H9 (cell line): ENCODE results near the gene AEBP2. TPM values are rescaled to one million over a fixed set of nuclear protein-coding genes. Genes with fewer than 3 reads are reported as not detected.

ENCODE experiments used
- DNase-seq: peaks from one replicate; pipeline ENCODE4 v3.0.0-alpha.2; 2017
- H2AFZ ChIP-seq: one replicate; pipeline ENCODE4 v1.6.1; 2013; ENCODE audit warnings: mild to moderate bottlenecking, low read length, control low read depth, moderate library complexity
- H2AK5ac ChIP-seq: 2 replicates; pipeline ENCODE4 v1.6.1; 2013; ENCODE audit warnings: low read length, control low read depth, mixed read lengths; ENCODE audit not compliant: insufficient read length
- H2BK120ac ChIP-seq: one replicate; pipeline ENCODE4 v1.6.1; 2013; ENCODE audit warnings: low read depth, mild to moderate bottlenecking, low read length, control low read depth, inconsistent platforms; ENCODE audit not compliant: poor library complexity, severe bottlenecking
- H2BK12ac ChIP-seq: 2 replicates; pipeline ENCODE4 v1.6.1; 2013; ENCODE audit warnings: low read length, control low read depth, mixed read lengths, low read depth; ENCODE audit not compliant: insufficient read length
- H2BK15ac ChIP-seq: 2 replicates; pipeline ENCODE4 v1.6.1; 2013; ENCODE audit warnings: low read depth, low read length, control low read depth
- H2BK20ac ChIP-seq: one replicate; pipeline ENCODE4 v1.6.1; 2013; ENCODE audit warnings: low read depth, mild to moderate bottlenecking, low read length, control low read depth, inconsistent platforms; ENCODE audit not compliant: poor library complexity, severe bottlenecking
- H2BK5ac ChIP-seq: 2 replicates; pipeline ENCODE4 v1.6.1; 2013; ENCODE audit warnings: low read length, control low read depth, mixed read lengths; ENCODE audit not compliant: insufficient read length
- H3K14ac ChIP-seq: 2 replicates; pipeline ENCODE4 v1.6.1; 2013; ENCODE audit warnings: low read length, control low read depth; ENCODE audit not compliant: insufficient read depth
- H3K18ac ChIP-seq: 2 replicates; pipeline ENCODE4 v1.6.1; 2013; ENCODE audit warnings: low read depth, mild to moderate bottlenecking, mixed read lengths, low read length, control low read depth; ENCODE audit not compliant: insufficient read length
- H3K23ac ChIP-seq: 2 replicates; pipeline ENCODE4 v1.6.1; 2013; ENCODE audit warnings: low read length, control low read depth, mixed read lengths, low read depth; ENCODE audit not compliant: insufficient read length
- H3K23me2 ChIP-seq: 2 replicates; pipeline ENCODE4 v1.6.1; 2013; ENCODE audit warnings: low read depth, mild to moderate bottlenecking, mixed read lengths, low read length, control low read depth; ENCODE audit not compliant: insufficient read length, poor library complexity, severe bottlenecking
- H3K27ac ChIP-seq: 2 replicates; pipeline ENCODE4 v1.5.1; 2013; ENCODE audit warnings: low read length, control low read depth, mixed read lengths, low read depth; ENCODE audit not compliant: insufficient read length
- H3K27me3 ChIP-seq: 2 replicates; pipeline ENCODE4 v1.6.1; 2013; ENCODE audit warnings: low read length, control low read depth, inconsistent platforms; ENCODE audit not compliant: insufficient read depth
- H3K4ac ChIP-seq: 2 replicates; pipeline ENCODE4 v1.6.1; 2013; ENCODE audit warnings: low read depth, mild to moderate bottlenecking, control low read depth, inconsistent platforms, low read length, moderate library complexity
- H3K4me1 ChIP-seq: 2 replicates; pipeline ENCODE4 v1.6.1; 2013; ENCODE audit warnings: low read length, control low read depth, inconsistent platforms; ENCODE audit not compliant: insufficient read depth
- H3K4me2 ChIP-seq: 2 replicates; pipeline ENCODE4 v1.6.1; 2013; ENCODE audit warnings: low read length, control low read depth, mixed read lengths; ENCODE audit not compliant: insufficient read length, insufficient read depth
- H3K56ac ChIP-seq: 2 replicates; pipeline ENCODE4 v1.6.1; 2013; ENCODE audit warnings: low read depth, mild to moderate bottlenecking, mixed read lengths, low read length, control low read depth; ENCODE audit not compliant: insufficient read length
- H3K79me1 ChIP-seq: 2 replicates; pipeline ENCODE4 v1.6.1; 2013; ENCODE audit warnings: low read depth, mild to moderate bottlenecking, moderate library complexity, low read length, control low read depth, inconsistent platforms; ENCODE audit not compliant: insufficient read depth, poor library complexity, severe bottlenecking
- H3K79me2 ChIP-seq: 2 replicates; pipeline ENCODE4 v1.6.1; 2013; ENCODE audit warnings: low read length, control low read depth, inconsistent platforms; ENCODE audit not compliant: insufficient read depth
- H3K9ac ChIP-seq: 2 replicates; pipeline ENCODE4 v1.6.1; 2013; ENCODE audit warnings: low read length, control low read depth, mixed read lengths; ENCODE audit not compliant: insufficient read length; ENCODE audit errors: extremely low read depth
- H3K9me3 ChIP-seq: one replicate; pipeline ENCODE4 v1.6.1; 2013; ENCODE audit warnings: low read depth, low read length, inconsistent platforms; ENCODE audit not compliant: control insufficient read depth
- H3T11ph ChIP-seq: one replicate; pipeline ENCODE4 v1.6.1; 2013; ENCODE audit warnings: mild to moderate bottlenecking, low read length, control low read depth, inconsistent platforms
- H4K20me1 ChIP-seq: one replicate; pipeline ENCODE4 v1.6.1; 2013; ENCODE audit not compliant: control insufficient read depth, insufficient read length, insufficient read depth
- H4K5ac ChIP-seq: 2 replicates; pipeline ENCODE4 v1.6.1; 2013; ENCODE audit warnings: low read depth, mild to moderate bottlenecking, mixed read lengths, low read length, control low read depth; ENCODE audit not compliant: insufficient read length
- H4K8ac ChIP-seq: replicated peaks from 2 replicates; pipeline ENCODE4 v1.6.1; 2013; ENCODE audit warnings: low read length, control low read depth, mixed read lengths, low read depth; ENCODE audit not compliant: insufficient read length
- H4K91ac ChIP-seq: 2 replicates; pipeline ENCODE4 v1.6.1; 2013; ENCODE audit warnings: low read depth, mild to moderate bottlenecking, moderate library complexity, mixed read lengths, low read length, control low read depth; ENCODE audit not compliant: insufficient read length
- H3K27ac Mint-ChIP-seq, 3 experiments: 2 replicates in 2 of 3; 3 replicates in 1 of 3; pipeline ENCODE4 v1.8.0; 2020 to 2021; ENCODE audit warnings: mixed read lengths in 3 of 3, mild to moderate bottlenecking in 1 of 3, moderate library complexity in 1 of 3
- H3K27me3 Mint-ChIP-seq: 2 replicates; pipeline ENCODE4 v1.8.0; 2021; ENCODE audit warnings: low read depth, mild to moderate bottlenecking, moderate library complexity, mixed read lengths
- H3K36me3 Mint-ChIP-seq, 3 experiments: 2 replicates in 2 of 3; 3 replicates in 1 of 3; pipeline ENCODE4 v1.8.0; 2020 to 2021; ENCODE audit warnings: low read depth in 3 of 3, mixed read lengths in 3 of 3; ENCODE audit not compliant: insufficient read depth in 1 of 3
- H3K4me1 Mint-ChIP-seq, 2 experiments: 2 replicates each; pipeline ENCODE4 v1.8.0; 2020; ENCODE audit warnings: mixed read lengths in 2 of 2
- H3K4me3 Mint-ChIP-seq, 2 experiments: 2 replicates in 1 of 2; 3 replicates in 1 of 2; pipeline ENCODE4 v1.8.0; 2020 to 2021; ENCODE audit warnings: mild to moderate bottlenecking in 2 of 2, mixed read lengths in 2 of 2, moderate library complexity in 1 of 2
- H3K9me3 Mint-ChIP-seq, 2 experiments: 2 replicates in 1 of 2; 3 replicates in 1 of 2; pipeline ENCODE4 v1.8.0; 2020; ENCODE audit warnings: mild to moderate bottlenecking in 2 of 2, mixed read lengths in 2 of 2, moderate library complexity in 1 of 2
- WGBS: extraction: QIAGEN DNeasy Blood & Tissue Kit; methylation state at CpG from one replicate; pipeline ENCODE4 v1.1.7; 2013; ENCODE audit warnings: missing lambda C conversion rate, low lambda C conversion rate, mixed read lengths; ENCODE audit not compliant: insufficient read length; ENCODE audit errors: extremely low coverage; 5-methylcytosine and 5-hydroxymethylcytosine counted together
- total RNA-seq: library from RNA; stranded (reverse); gene quantifications from 2 replicates; pipeline ENCODE4 v1.2.1, GENCODE V29; 2021
- TF ChIP-seq, protein P1 (sequence below): fragments of 200-600 bp; sonication (generic); conservative IDR thresholded peaks from 3 replicates; pipeline ENCODE4 v1.8.0; 2021; ENCODE audit warnings: antibody characterized with exemption, mild to moderate bottlenecking

AEBP2 gene
- total RNA-seq, 1 experiment from 2014 or later: 82.8 TPM

GRCh38 chr12:19434538-19434937 lies 4.8 kb upstream of the AEBP2 start:
- Mint-ChIP-seq H3K27me3 (no peaks in the 10 kb centered on the region), H3K36me3 (peaks cover 5 to 17% (median 12%) of the 10 kb centered on the region in 3 experiments), H3K4me3 (no peak overlapping the region), H3K9me3 (peaks cover 4 to 12% of the 10 kb centered on the region in 2 experiments; a peak in 4 of 5 replicates), H3K4me1 (peaks cover 44 to 47% of the 10 kb centered on the region in 2 experiments), H3K27ac (peak overlapping the region in 2 of 3 experiments; percentile 7; a peak in 2 of 7 replicates)
- Histone ChIP-seq H2BK12ac (no peak overlapping the region), H3K9me3 (no peaks in the 10 kb centered on the region), H3K4me1 (peaks cover 4% of the 10 kb centered on the region; the same call in 1 of the 2 replicates), H3K27ac (no peak overlapping the region), H3K4ac (no peak overlapping the region), H3K23ac (no peak overlapping the region), H3K4me2 (no peak overlapping the region), H2BK15ac (no peak overlapping the region), H2BK20ac (no peak overlapping the region), H2BK5ac (no peak overlapping the region), H3K79me1 (no peaks in the 10 kb centered on the region), H2AK5ac (no peak overlapping the region), H4K20me1 (no peaks in the 10 kb centered on the region), H2BK120ac (no peak overlapping the region), H2AFZ (no peak overlapping the region), H3K27me3 (no peaks in the 10 kb centered on the region), H3K18ac (no peak overlapping the region), H3K14ac (no peak overlapping the region), H4K5ac (no peak overlapping the region), H3T11ph (no peak overlapping the region), H3K79me2 (no peaks in the 10 kb centered on the region), H4K91ac (no peak overlapping the region), H4K8ac (no peak overlapping the region), H3K56ac (no peak overlapping the region), H3K23me2 (no peaks in the 10 kb centered on the region), H3K9ac (no peak overlapping the region)
- WGBS: no CpG with 5 or more reads among the region's 3 CpGs
- TF ChIP-seq, protein P1, sequence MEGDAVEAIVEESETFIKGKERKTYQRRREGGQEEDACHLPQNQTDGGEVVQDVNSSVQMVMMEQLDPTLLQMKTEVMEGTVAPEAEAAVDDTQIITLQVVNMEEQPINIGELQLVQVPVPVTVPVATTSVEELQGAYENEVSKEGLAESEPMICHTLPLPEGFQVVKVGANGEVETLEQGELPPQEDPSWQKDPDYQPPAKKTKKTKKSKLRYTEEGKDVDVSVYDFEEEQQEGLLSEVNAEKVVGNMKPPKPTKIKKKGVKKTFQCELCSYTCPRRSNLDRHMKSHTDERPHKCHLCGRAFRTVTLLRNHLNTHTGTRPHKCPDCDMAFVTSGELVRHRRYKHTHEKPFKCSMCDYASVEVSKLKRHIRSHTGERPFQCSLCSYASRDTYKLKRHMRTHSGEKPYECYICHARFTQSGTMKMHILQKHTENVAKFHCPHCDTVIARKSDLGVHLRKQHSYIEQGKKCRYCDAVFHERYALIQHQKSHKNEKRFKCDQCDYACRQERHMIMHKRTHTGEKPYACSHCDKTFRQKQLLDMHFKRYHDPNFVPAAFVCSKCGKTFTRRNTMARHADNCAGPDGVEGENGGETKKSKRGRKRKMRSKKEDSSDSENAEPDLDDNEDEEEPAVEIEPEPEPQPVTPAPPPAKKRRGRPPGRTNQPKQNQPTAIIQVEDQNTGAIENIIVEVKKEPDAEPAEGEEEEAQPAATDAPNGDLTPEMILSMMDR: no peak
- DNase-seq: no peak
